CD4-positive, alpha-beta T cell treated with Interleukin-6 at 100 ng/mL for 8 hours (primary cell): Measurements from ENCODE around the gene CLEC1A.
"Not testable (repeated sequence)": the region's sequence is repeated elsewhere in the genome, so short reads cannot be mapped to it uniquely, and the experiment has no call there.

Experiments used
- DNase-seq: peaks from one replicate; pipeline ENCODE4 v3.0.0-alpha.2; 2020; ENCODE audit warnings: mixed read lengths, low spot score

Gene CLEC1A

GRCh38 chr12:10048526-10048925 is 50.3 kb downstream of the CLEC1A start:
- no peak for DNase-seq

GRCh38 chr12:10042167-10042566 is 56.6 kb downstream of the CLEC1A start:
- no peak for DNase-seq

GRCh38 chr12:10033783-10034545 is 64.8 kb downstream of the CLEC1A start:
- DNase-seq, result no peak

GRCh38 chr12:10031771-10032175 is 67.0 kb downstream of the CLEC1A start:
- no peak for DNase-seq

GRCh38 chr12:10031321-10031720 is 67.5 kb downstream of the CLEC1A start:
- no peak for DNase-seq

GRCh38 chr12:10030446-10030845 is 68.3 kb downstream of the CLEC1A start, which contains the start of gene CLEC9A:
Gene CLEC9A (plus strand): TSS chr12:10030682. CDS start chr12:10052688, 22,006 bp downstream.
- DNase-seq, result no peak

- no peak for DNase-seq
Measured at GRCh38 chr12:10027721-10028120, 71.1 kb downstream of the CLEC1A start.

- DNase-seq, result no peak
Measured at GRCh38 chr12:10027311-10027710, 71.5 kb downstream of the CLEC1A start.

- DNase-seq, result not testable (repeated sequence)
Measured at GRCh38 chr12:10026666-10027065, 72.1 kb downstream of the CLEC1A start.

GRCh38 chr12:10025236-10025635 is 73.5 kb downstream of the CLEC1A start:
- no peak for DNase-seq

GRCh38 chr12:10021342-10021741 is 77.4 kb downstream of the CLEC1A start:
- DNase-seq, result no peak
